DND-41 (cell line): ENCODE measurements around the gene CD27.

Source experiments
- ATAC-seq: fragments of 200-7000 bp; cut with Tn5 transposase; 3 replicates; pipeline ENCODE4 v1.9.1; 2021; ENCODE audit warnings: low read depth; ENCODE audit not compliant: insufficient read depth
- DNase-seq: peaks from one replicate; pipeline ENCODE4 v3.0.0-alpha.2; 2020
- H2AFZ ChIP-seq: 2 replicates; pipeline ENCODE4 v1.6.0; 2012; ENCODE audit warnings: low read depth, low read length
- H3K27ac ChIP-seq: 2 replicates; pipeline ENCODE4 v1.5.1; 2012; ENCODE audit warnings: low read length, inconsistent platforms
- H3K27me3 ChIP-seq: fragments of 200-600 bp; sonication (generic); 2 replicates; pipeline ENCODE4 v1.6.0; 2012; ENCODE audit warnings: low read length, mild to moderate bottlenecking, inconsistent platforms; ENCODE audit not compliant: insufficient read depth, poor library complexity
- H3K36me3 ChIP-seq: 2 replicates; pipeline ENCODE4 v1.5.1; 2012; ENCODE audit warnings: low read length, inconsistent platforms; ENCODE audit not compliant: insufficient read depth
- H3K4me1 ChIP-seq: 2 replicates; pipeline ENCODE4 v1.5.1; 2012; ENCODE audit warnings: mild to moderate bottlenecking, low read length; ENCODE audit not compliant: insufficient read depth
- H3K4me2 ChIP-seq: 2 replicates; pipeline ENCODE4 v1.6.0; 2012; ENCODE audit warnings: mild to moderate bottlenecking, moderate library complexity, low read length, inconsistent platforms; ENCODE audit not compliant: insufficient read depth
- H3K4me3 ChIP-seq, 2 experiments: fragments of 200-600 bp in 1 of 2; shearing (Covaris generic) in 1 of 2; 2 replicates each; pipeline ENCODE4 v1.5.1; 2012 to 2016; ENCODE audit warnings: inconsistent platforms in 2 of 2, low read length in 2 of 2, mild to moderate bottlenecking in 2 of 2, low read depth in 1 of 2, moderate library complexity in 1 of 2
- H3K79me2 ChIP-seq: 2 replicates; pipeline ENCODE4 v1.6.0; 2012; ENCODE audit warnings: low read length, inconsistent platforms; ENCODE audit not compliant: insufficient read depth
- H3K9ac ChIP-seq: 2 replicates; pipeline ENCODE4 v1.6.0; 2012; ENCODE audit warnings: low read depth, mild to moderate bottlenecking, inconsistent platforms, low read length, moderate library complexity
- H3K9me3 ChIP-seq: 2 replicates; pipeline ENCODE4 v1.5.1; 2012; ENCODE audit warnings: low read length, moderate library complexity, mild to moderate bottlenecking, inconsistent platforms; ENCODE audit not compliant: insufficient read depth, severe bottlenecking
- H4K20me1 ChIP-seq: 2 replicates; pipeline ENCODE4 v1.6.0; 2012; ENCODE audit warnings: low read length; ENCODE audit not compliant: insufficient read depth
- CTCF ChIP-seq: IDR thresholded peaks from 2 replicates; pipeline ENCODE4 v1.5.1; 2012; ENCODE audit warnings: borderline replicate concordance, low read length, moderate library complexity, mild to moderate bottlenecking; ENCODE audit not compliant: poor library complexity, severe bottlenecking; ENCODE audit errors: extremely low read depth
- EZH2 ChIP-seq: IDR thresholded peaks from 3 replicates; pipeline ENCODE4 v1.6.1; 2012; ENCODE audit warnings: borderline replicate concordance, low read depth, mild to moderate bottlenecking, moderate library complexity, low read length, inconsistent platforms; ENCODE audit not compliant: severe bottlenecking

CD27 gene

GRCh38 chr12:6460751-6461371, 16.1 kb downstream of the CD27 start:
- TF ChIP-seq CTCF (no peak), EZH2 (no peak)
- H3K27me3 ChIP-seq, result no peaks in the 10 kb centered on the region

GRCh38 chr12:6461401-6462233, 16.9 kb downstream of the CD27 start:
- H3K4me2 ChIP-seq, result peak overlapping the region; percentile 58
- H3K9me3 ChIP-seq, result no peaks in the 10 kb centered on the region
- TF ChIP-seq CTCF, result peak; percentile 8
- TF ChIP-seq EZH2, result no peak
- ATAC-seq (peak; percentile 97), DNase-seq (peak; percentile 95)
- peak overlapping the region; percentile 54 for H3K9ac ChIP-seq
- peaks cover 26% of the 10 kb centered on the region for H3K79me2 ChIP-seq
- H3K27me3 ChIP-seq, result no peaks in the 10 kb centered on the region
- H2AFZ ChIP-seq, result peak overlapping the region; percentile 62
- H3K36me3 ChIP-seq, result peaks cover 85% of the 10 kb centered on the region
- H4K20me1 ChIP-seq, result no peaks in the 10 kb centered on the region; the same call in 1 of the 2 replicates
- peaks cover 52% of the 10 kb centered on the region for H3K4me1 ChIP-seq
- H3K4me3 ChIP-seq, result peak overlapping the region in 1 of 2 experiments; percentile 44; a peak in 2 of 4 replicates
- peak overlapping the region; percentile 96 for H3K27ac ChIP-seq

More at GRCh38 chr12:6460751-6461371, 16.1 kb downstream of the CD27 start:
- peak overlapping the region; percentile 62; the same call in 1 of the 2 replicates for H2AFZ ChIP-seq
- DNase-seq (peak; percentile 39), ATAC-seq (peak; percentile 6; the same call in 2 of the 3 replicates)
- no peaks in the 10 kb centered on the region for H4K20me1 ChIP-seq
- H3K27ac ChIP-seq, result peak overlapping the region; percentile 96
- H3K79me2 ChIP-seq, result peaks cover 19% of the 10 kb centered on the region
- peaks cover 52% of the 10 kb centered on the region for H3K4me1 ChIP-seq
- peak overlapping the region; percentile 58 for H3K4me2 ChIP-seq
- no peaks in the 10 kb centered on the region for H3K9me3 ChIP-seq
- H3K36me3 ChIP-seq, result peaks cover 78% of the 10 kb centered on the region
- peak overlapping the region; percentile 54 for H3K9ac ChIP-seq
- peak overlapping the region in 1 of 2 experiments; percentile 44; a peak in 1 of 4 replicates for H3K4me3 ChIP-seq

- ATAC-seq, result peak; percentile 29
- peak overlapping the region in 1 of 2 experiments; percentile 44; a peak in 2 of 4 replicates for H3K4me3 ChIP-seq
- H3K79me2 ChIP-seq, result peaks cover 28% of the 10 kb centered on the region
- no peaks in the 10 kb centered on the region for H3K9me3 ChIP-seq
- H3K27ac ChIP-seq, result peak overlapping the region; percentile 96
- no peaks in the 10 kb centered on the region for H3K27me3 ChIP-seq
- peak overlapping the region; percentile 54 for H3K9ac ChIP-seq
- peak; percentile 52 for DNase-seq
- H4K20me1 ChIP-seq, result no peaks in the 10 kb centered on the region; the same call in 1 of the 2 replicates
- H3K4me1 ChIP-seq, result peaks cover 54% of the 10 kb centered on the region
- peak overlapping the region; percentile 0; the same call in 1 of the 2 replicates for H2AFZ ChIP-seq
- TF ChIP-seq CTCF (no peak), EZH2 (no peak)
- peak overlapping the region; percentile 58 for H3K4me2 ChIP-seq
- peaks cover 81% of the 10 kb centered on the region for H3K36me3 ChIP-seq
Observed at GRCh38 chr12:6462234-6462995, 17.7 kb downstream of the CD27 start.
